Stomach (tissue), 4 donors: ENCODE results near the gene SLC24A3.

Experiments
- CTCF ChIP-seq, 7 experiments: fragments of 450-650 bp in 4 of 7; fragments of 200-600 bp in 3 of 7; sonication (generic) in 3 of 7; IDR thresholded peaks; one replicate each; pipeline ENCODE4 v1.5.1; 2016 to 2019; ENCODE audit warnings: antibody characterized with exemption in 7 of 7, control low read depth in 2 of 7, mild to moderate bottlenecking in 1 of 7
- POLR2A ChIP-seq, 4 donors: fragments of 450-650 bp; IDR thresholded peaks; one replicate each; pipeline ENCODE4 v1.6.1; 2016; ENCODE audit warnings: antibody characterized with exemption in 4 of 4, control low read depth in 2 of 4, mild to moderate bottlenecking in 1 of 4, moderate library complexity in 1 of 4

- no peak for TF ChIP-seq CTCF (IDR thresholded peaks at IDR 0.05)
- no peak for TF ChIP-seq POLR2A (IDR thresholded peaks at IDR 0.05)
Observed at GRCh38 chr20:19676202-19676601, 463.8 kb downstream of the SLC24A3 start.
